HUES64 (cell line): Measurements from ENCODE around the gene CFAP119.

Source experiments
- H3K27ac ChIP-seq: 2 replicates; pipeline ENCODE4 v1.7.0; 2013; ENCODE audit warnings: low read depth, low read length, inconsistent platforms
- H3K27me3 ChIP-seq: 2 replicates; pipeline ENCODE4 v1.6.1; 2013; ENCODE audit warnings: mild to moderate bottlenecking, low read length; ENCODE audit not compliant: insufficient read depth
- H3K36me3 ChIP-seq: 2 replicates; pipeline ENCODE4 v1.6.1; 2013; ENCODE audit warnings: mild to moderate bottlenecking, low read length; ENCODE audit not compliant: insufficient read depth
- H3K4me1 ChIP-seq: 2 replicates; pipeline ENCODE4 v1.6.1; 2013; ENCODE audit warnings: mild to moderate bottlenecking, low read length, moderate library complexity; ENCODE audit not compliant: insufficient read depth
- H3K4me3 ChIP-seq: 2 replicates; pipeline ENCODE4 v1.5.1; 2013; ENCODE audit warnings: mild to moderate bottlenecking, low read length, moderate library complexity
- H3K9ac ChIP-seq: 2 replicates; pipeline ENCODE4 v1.6.1; 2013; ENCODE audit warnings: mild to moderate bottlenecking, low read depth, low read length
- H3K9me3 ChIP-seq: 2 replicates; pipeline ENCODE4 v1.6.1; 2013; ENCODE audit warnings: low read depth, low read length; ENCODE audit not compliant: insufficient read depth
- WGBS: fragments of 150-250, 120-280 bp; methylation state at CpG from one replicate; pipeline ENCODE4 v1.1.7; 2013; ENCODE audit warnings: missing lambda C conversion rate; 5-methylcytosine and 5-hydroxymethylcytosine counted together

The CFAP119 gene

GRCh38 chr16:30720086-30720485 lies 41.8 kb downstream of the CFAP119 start:
- no peak overlapping the region for H3K9ac ChIP-seq
- H3K27me3 ChIP-seq: no peaks in the 10 kb centered on the region
- 96% methylated on average over 11 of the region's 11 CpGs for WGBS
- H3K4me1 ChIP-seq: no peaks in the 10 kb centered on the region
- no peak overlapping the region for H3K4me3 ChIP-seq
- peaks cover 94% of the 10 kb centered on the region for H3K36me3 ChIP-seq
- H3K9me3 ChIP-seq: no peaks in the 10 kb centered on the region
- no peak overlapping the region for H3K27ac ChIP-seq

DNA sequence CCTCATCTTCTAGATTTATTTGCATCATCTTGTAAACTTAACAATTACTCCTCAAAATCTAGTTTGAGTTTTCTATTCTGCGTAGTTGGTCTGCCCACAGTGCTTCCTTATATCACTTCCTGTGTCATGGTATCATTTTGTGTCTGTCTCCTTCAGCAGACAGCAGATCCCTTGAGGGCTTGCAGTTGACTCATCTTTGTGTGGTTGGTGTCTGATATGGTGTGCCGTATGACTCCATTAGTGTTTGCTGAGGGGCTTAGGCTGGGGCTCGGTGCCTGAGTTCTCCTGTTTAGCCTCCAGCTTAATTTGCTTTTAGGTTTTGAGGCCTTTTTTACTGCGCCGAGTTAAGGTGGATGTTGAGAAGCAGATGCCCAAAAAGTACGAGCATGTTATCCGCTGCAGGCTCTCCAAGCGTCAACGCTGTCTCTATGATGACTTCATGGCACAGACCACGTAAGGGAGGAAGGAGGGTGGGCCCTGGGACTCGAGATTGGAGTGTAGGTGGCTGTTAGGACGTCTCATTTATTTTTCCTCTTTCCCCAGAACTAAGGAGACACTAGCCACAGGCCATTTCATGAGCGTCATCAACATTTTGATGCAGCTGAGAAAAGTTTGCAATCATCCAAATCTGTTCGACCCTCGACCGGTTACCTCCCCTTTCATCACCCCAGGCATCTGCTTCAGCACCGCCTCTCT lies 46.0 kb downstream of the CFAP119 start:
- Histone ChIP-seq H3K4me3 (no peak overlapping the region), H3K9ac (no peak overlapping the region), H3K9me3 (no peaks in the 10 kb centered on the region), H3K27ac (no peak overlapping the region), H3K4me1 (no peaks in the 10 kb centered on the region), H3K27me3 (no peaks in the 10 kb centered on the region), H3K36me3 (peaks cover 89% of the 10 kb centered on the region)
- 95% methylated on average over 16 of the region's 17 CpGs for WGBS

- WGBS: 98% methylated on average over 1 of the region's 1 CpG
- Histone ChIP-seq H3K4me3 (no peak overlapping the region), H3K36me3 (peaks cover 96% of the 10 kb centered on the region), H3K9me3 (no peaks in the 10 kb centered on the region), H3K27me3 (no peaks in the 10 kb centered on the region), H3K4me1 (no peaks in the 10 kb centered on the region), H3K27ac (no peak overlapping the region), H3K9ac (no peak overlapping the region)
Measured at GRCh38 chr16:30711712-30712111, 50.1 kb downstream of the CFAP119 start.

DNA sequence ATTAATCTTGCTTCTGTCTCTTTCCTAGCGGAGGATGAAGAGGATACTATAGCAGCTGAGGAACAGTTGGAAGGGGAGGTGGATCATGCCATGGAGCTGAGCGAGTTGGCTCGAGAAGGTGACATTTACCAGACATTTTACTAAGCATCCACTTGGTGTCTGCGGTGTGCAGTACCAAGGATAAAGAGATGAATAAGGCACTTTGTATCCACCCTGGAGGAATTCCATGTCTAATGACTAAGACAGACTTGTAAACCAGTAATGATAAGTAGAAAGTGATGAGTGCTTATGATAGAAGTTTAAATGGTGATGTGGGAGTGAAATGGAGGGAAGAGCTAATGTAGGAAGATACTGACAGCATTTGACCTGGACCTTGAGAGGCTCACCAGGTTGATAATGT lies 50.9 kb downstream of the CFAP119 start:
- Histone ChIP-seq H3K4me3 (no peak overlapping the region), H3K9me3 (no peaks in the 10 kb centered on the region), H3K36me3 (peaks cover 96% of the 10 kb centered on the region), H3K4me1 (no peaks in the 10 kb centered on the region), H3K27ac (no peak overlapping the region), H3K27me3 (no peaks in the 10 kb centered on the region), H3K9ac (no peak overlapping the region)
- WGBS: 98% methylated on average over 4 of the region's 4 CpGs
